ENCODE results near the gene TSPAN13. TPM values are rescaled to one million over a fixed set of nuclear protein-coding genes. Genes with fewer than 3 reads are reported as not detected.

Gene TSPAN13
- total RNA-seq, 1 experiment from 2014 or later, result 80.8 TPM

GRCh38 chr7:16815001-16815400, 61.4 kb downstream of the TSPAN13 start:
- in situ Hi-C loops (cut with HindIII; ENCODE audit: low pct_unique_long_range_greater_than_20kb, low sequenced_read_pairs) (no loop called here), intact Hi-C loops (cut with micrococcal nuclease; ENCODE audit: unreplicated experiment) (no loop called here)
- ChIA-PET CTCF (no interaction called here), POLR2A (no interaction called here)
- H3K4me1 ChIP-seq (ENCODE audit: control insufficient read depth, insufficient read depth, low read length), result peaks cover 28% of the 10 kb centered on the region
- no TSS peak for BruUV-seq (replicated peaks)
- no peaks in the 10 kb centered on the region for H3K36me3 ChIP-seq (ENCODE audit: control insufficient read depth, insufficient read depth, low read length)
- H3K9me3 ChIP-seq (ENCODE audit: control insufficient read depth, insufficient read depth, low read depth, low read length), result no peaks in the 10 kb centered on the region
- no peak overlapping the region for H3K4me3 ChIP-seq (ENCODE audit: low read depth in 2 of 2, low read length in 2 of 2)
- no peak for TF ChIP-seq SIN3A (IDR thresholded peaks at IDR 0.05; ENCODE audit: borderline replicate concordance, insufficient read depth, low read depth, low read length)
- no peak for TF ChIP-seq CTCF (IDR thresholded peaks at IDR 0.05)
- TF ChIP-seq REST (IDR thresholded peaks at IDR 0.05; ENCODE audit: insufficient read depth in 1 of 2, low read depth in 2 of 2, low read length in 1 of 2), result no peak
- no peak for TF ChIP-seq POLR2AphosphoS5 (IDR thresholded peaks at IDR 0.05; ENCODE audit: low read depth, low read length)
- no peak for TF ChIP-seq TCF7L2 (IDR thresholded peaks at IDR 0.05; ENCODE audit: low read depth, low read length)
- no peak for DNase-seq (ENCODE audit: low read depth, low spot score)
- ATAC-seq, result no peak
- H3K27me3 ChIP-seq (ENCODE audit: control insufficient read depth, insufficient read depth, low read length), result no peaks in the 10 kb centered on the region
- H3K27ac ChIP-seq (ENCODE audit: low read length), result peak overlapping the region; percentile 10; the same call in 1 of the 2 replicates

- peaks cover 10% of the 10 kb centered on the region for H3K4me1 ChIP-seq (ENCODE audit: control insufficient read depth, insufficient read depth, low read length)
- H3K4me3 ChIP-seq (ENCODE audit: low read depth in 2 of 2, low read length in 2 of 2), result no peak overlapping the region
- no peaks in the 10 kb centered on the region for H3K36me3 ChIP-seq (ENCODE audit: control insufficient read depth, insufficient read depth, low read length)
- H3K27ac ChIP-seq (ENCODE audit: low read length), result no peak overlapping the region
- H3K27me3 ChIP-seq (ENCODE audit: control insufficient read depth, insufficient read depth, low read length), result no peaks in the 10 kb centered on the region
- in situ Hi-C loops (cut with HindIII; ENCODE audit: low pct_unique_long_range_greater_than_20kb, low sequenced_read_pairs) (no loop called here), intact Hi-C loops (cut with micrococcal nuclease; ENCODE audit: unreplicated experiment) (no loop called here)
- no peak for ATAC-seq
- POLR2A ChIA-PET, result interaction anchor here (0.6 kb wide), 1 partner anchor 30 kb away, joined by 3 read pairs; no protein-coding TSS in a partner anchor
- CTCF ChIA-PET, result interaction anchor here (0.7 kb wide), 1 partner anchor 287 kb away, joined by 4 read pairs; no protein-coding TSS in a partner anchor
- no peaks in the 10 kb centered on the region for H3K9me3 ChIP-seq (ENCODE audit: control insufficient read depth, insufficient read depth, low read depth, low read length)
- TF ChIP-seq TCF7L2 (IDR thresholded peaks at IDR 0.05; ENCODE audit: low read depth, low read length) (no peak), POLR2AphosphoS5 (IDR thresholded peaks at IDR 0.05; ENCODE audit: low read depth, low read length) (no peak), SIN3A (IDR thresholded peaks at IDR 0.05; ENCODE audit: borderline replicate concordance, insufficient read depth, low read depth, low read length) (no peak), CTCF (IDR thresholded peaks at IDR 0.05) (no peak), REST (IDR thresholded peaks at IDR 0.05; ENCODE audit: insufficient read depth in 1 of 2, low read depth in 2 of 2, low read length in 1 of 2) (no peak)
- no TSS peak for BruUV-seq (replicated peaks)
- no peak for DNase-seq (ENCODE audit: low read depth, low spot score)
These were observed 63.3 kb downstream of the TSPAN13 start for GRCh38 chr7:16816824-16817223.
